DND-41 (cell line): Measurements from ENCODE around the gene GRID1.

Experiments used
- ATAC-seq: fragments of 200-7000 bp; cut with Tn5 transposase; 3 replicates; pipeline ENCODE4 v1.9.1; 2021; ENCODE audit warnings: low read depth; ENCODE audit not compliant: insufficient read depth
- DNase-seq: peaks from one replicate; pipeline ENCODE4 v3.0.0-alpha.2; 2020
- H2AFZ ChIP-seq: 2 replicates; pipeline ENCODE4 v1.6.0; 2012; ENCODE audit warnings: low read depth, low read length
- H3K27ac ChIP-seq: 2 replicates; pipeline ENCODE4 v1.5.1; 2012; ENCODE audit warnings: low read length, inconsistent platforms
- H3K27me3 ChIP-seq: fragments of 200-600 bp; sonication (generic); 2 replicates; pipeline ENCODE4 v1.6.0; 2012; ENCODE audit warnings: low read length, mild to moderate bottlenecking, inconsistent platforms; ENCODE audit not compliant: insufficient read depth, poor library complexity
- H3K36me3 ChIP-seq: 2 replicates; pipeline ENCODE4 v1.5.1; 2012; ENCODE audit warnings: low read length, inconsistent platforms; ENCODE audit not compliant: insufficient read depth
- H3K4me1 ChIP-seq: 2 replicates; pipeline ENCODE4 v1.5.1; 2012; ENCODE audit warnings: mild to moderate bottlenecking, low read length; ENCODE audit not compliant: insufficient read depth
- H3K4me2 ChIP-seq: 2 replicates; pipeline ENCODE4 v1.6.0; 2012; ENCODE audit warnings: mild to moderate bottlenecking, moderate library complexity, low read length, inconsistent platforms; ENCODE audit not compliant: insufficient read depth
- H3K4me3 ChIP-seq, 2 experiments: fragments of 200-600 bp in 1 of 2; shearing (Covaris generic) in 1 of 2; 2 replicates each; pipeline ENCODE4 v1.5.1; 2012 to 2016; ENCODE audit warnings: inconsistent platforms in 2 of 2, low read length in 2 of 2, mild to moderate bottlenecking in 2 of 2, low read depth in 1 of 2, moderate library complexity in 1 of 2
- H3K79me2 ChIP-seq: 2 replicates; pipeline ENCODE4 v1.6.0; 2012; ENCODE audit warnings: low read length, inconsistent platforms; ENCODE audit not compliant: insufficient read depth
- H3K9ac ChIP-seq: 2 replicates; pipeline ENCODE4 v1.6.0; 2012; ENCODE audit warnings: low read depth, mild to moderate bottlenecking, inconsistent platforms, low read length, moderate library complexity
- H3K9me3 ChIP-seq: 2 replicates; pipeline ENCODE4 v1.5.1; 2012; ENCODE audit warnings: low read length, moderate library complexity, mild to moderate bottlenecking, inconsistent platforms; ENCODE audit not compliant: insufficient read depth, severe bottlenecking
- H4K20me1 ChIP-seq: 2 replicates; pipeline ENCODE4 v1.6.0; 2012; ENCODE audit warnings: low read length; ENCODE audit not compliant: insufficient read depth
- EZH2 ChIP-seq: IDR thresholded peaks from 3 replicates; pipeline ENCODE4 v1.6.1; 2012; ENCODE audit warnings: borderline replicate concordance, low read depth, mild to moderate bottlenecking, moderate library complexity, low read length, inconsistent platforms; ENCODE audit not compliant: severe bottlenecking
- TF ChIP-seq, protein P1 (sequence below): IDR thresholded peaks from 2 replicates; pipeline ENCODE4 v1.5.1; 2012; ENCODE audit warnings: borderline replicate concordance, low read length, moderate library complexity, mild to moderate bottlenecking; ENCODE audit not compliant: poor library complexity, severe bottlenecking; ENCODE audit errors: extremely low read depth

Gene GRID1

DNA sequence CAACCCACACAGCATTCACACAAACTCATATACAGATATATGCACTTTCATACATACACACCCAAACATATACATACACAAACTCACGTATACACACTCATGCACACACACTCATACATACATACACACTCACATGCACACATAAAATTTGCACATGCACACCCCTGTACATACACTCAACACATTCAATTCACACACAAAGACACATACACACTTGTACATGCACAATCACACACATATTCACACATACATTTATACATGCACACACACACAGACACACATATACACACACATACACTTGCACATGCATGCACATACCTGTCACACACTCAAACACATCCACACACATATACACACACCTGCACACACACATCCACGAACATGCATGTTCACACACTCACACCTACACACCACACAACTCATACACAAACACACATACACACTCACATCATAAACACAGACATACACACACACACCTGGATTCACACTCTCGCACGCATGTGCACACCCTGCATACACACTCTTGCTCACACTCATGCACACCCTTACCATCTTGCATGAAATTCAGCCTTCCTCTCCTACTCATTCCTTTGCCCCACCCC is 451.2 kb downstream of the GRID1 start:
- Histone ChIP-seq H2AFZ (no peak overlapping the region), H4K20me1 (no peaks in the 10 kb centered on the region), H3K9me3 (no peaks in the 10 kb centered on the region), H3K4me2 (no peak overlapping the region), H3K27ac (no peak overlapping the region), H3K9ac (no peak overlapping the region), H3K79me2 (no peaks in the 10 kb centered on the region), H3K36me3 (no peaks in the 10 kb centered on the region), H3K4me3 (no peak overlapping the region), H3K4me1 (no peaks in the 10 kb centered on the region), H3K27me3 (peaks cover 8% of the 10 kb centered on the region)
- ATAC-seq (no peak), DNase-seq (no peak)
- no peak for TF ChIP-seq EZH2
- TF ChIP-seq, protein P1, sequence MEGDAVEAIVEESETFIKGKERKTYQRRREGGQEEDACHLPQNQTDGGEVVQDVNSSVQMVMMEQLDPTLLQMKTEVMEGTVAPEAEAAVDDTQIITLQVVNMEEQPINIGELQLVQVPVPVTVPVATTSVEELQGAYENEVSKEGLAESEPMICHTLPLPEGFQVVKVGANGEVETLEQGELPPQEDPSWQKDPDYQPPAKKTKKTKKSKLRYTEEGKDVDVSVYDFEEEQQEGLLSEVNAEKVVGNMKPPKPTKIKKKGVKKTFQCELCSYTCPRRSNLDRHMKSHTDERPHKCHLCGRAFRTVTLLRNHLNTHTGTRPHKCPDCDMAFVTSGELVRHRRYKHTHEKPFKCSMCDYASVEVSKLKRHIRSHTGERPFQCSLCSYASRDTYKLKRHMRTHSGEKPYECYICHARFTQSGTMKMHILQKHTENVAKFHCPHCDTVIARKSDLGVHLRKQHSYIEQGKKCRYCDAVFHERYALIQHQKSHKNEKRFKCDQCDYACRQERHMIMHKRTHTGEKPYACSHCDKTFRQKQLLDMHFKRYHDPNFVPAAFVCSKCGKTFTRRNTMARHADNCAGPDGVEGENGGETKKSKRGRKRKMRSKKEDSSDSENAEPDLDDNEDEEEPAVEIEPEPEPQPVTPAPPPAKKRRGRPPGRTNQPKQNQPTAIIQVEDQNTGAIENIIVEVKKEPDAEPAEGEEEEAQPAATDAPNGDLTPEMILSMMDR: no peak

DNA sequence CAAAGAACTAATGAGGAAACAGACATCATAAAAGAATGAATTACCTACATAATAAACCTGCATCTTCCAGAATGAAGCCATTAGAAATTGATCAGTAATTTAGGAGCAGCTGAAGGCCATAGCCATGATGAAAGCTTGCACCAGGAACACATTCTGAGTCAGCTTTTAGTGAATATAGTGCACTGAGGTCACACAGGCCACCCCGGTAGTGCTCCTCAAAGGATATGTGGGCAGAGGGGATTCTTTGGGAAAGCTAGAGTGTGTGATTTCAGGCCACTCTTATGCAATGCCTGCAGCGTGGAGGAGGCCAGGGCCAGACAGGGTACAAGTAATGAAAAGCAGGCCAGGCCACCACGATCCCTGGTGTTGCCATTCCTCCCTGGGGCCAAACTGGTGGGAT is 451.9 kb downstream of the GRID1 start:
- Histone ChIP-seq H3K4me2 (no peak overlapping the region), H3K9ac (no peak overlapping the region), H3K36me3 (no peaks in the 10 kb centered on the region), H3K4me3 (no peak overlapping the region), H3K27me3 (peaks cover 10% of the 10 kb centered on the region), H4K20me1 (no peaks in the 10 kb centered on the region), H3K27ac (no peak overlapping the region), H2AFZ (no peak overlapping the region), H3K4me1 (no peaks in the 10 kb centered on the region), H3K79me2 (no peaks in the 10 kb centered on the region), H3K9me3 (no peaks in the 10 kb centered on the region)
- no peak for ATAC-seq
- no peak for TF ChIP-seq EZH2
- TF ChIP-seq, protein P1: no peak
- DNase-seq: no peak

GRCh38 chr10:85908462-85908861 is 458.1 kb downstream of the GRID1 start:
- DNase-seq (no peak), ATAC-seq (no peak)
- no peaks in the 10 kb centered on the region for H4K20me1 ChIP-seq
- H3K36me3 ChIP-seq: no peaks in the 10 kb centered on the region
- H3K79me2 ChIP-seq: no peaks in the 10 kb centered on the region
- H3K9me3 ChIP-seq: no peaks in the 10 kb centered on the region
- no peak overlapping the region for H3K4me2 ChIP-seq
- H3K27ac ChIP-seq: no peak overlapping the region
- H3K27me3 ChIP-seq: peaks cover 7% of the 10 kb centered on the region
- no peak overlapping the region for H3K9ac ChIP-seq
- no peak overlapping the region for H2AFZ ChIP-seq
- H3K4me3 ChIP-seq: no peak overlapping the region
- no peak for TF ChIP-seq EZH2
- TF ChIP-seq, protein P1: no peak
- H3K4me1 ChIP-seq: no peaks in the 10 kb centered on the region

- H3K4me3 ChIP-seq: no peak overlapping the region
- no peaks in the 10 kb centered on the region for H3K9me3 ChIP-seq
- ATAC-seq (no peak), DNase-seq (no peak)
- H4K20me1 ChIP-seq: no peaks in the 10 kb centered on the region
- TF ChIP-seq EZH2: no peak
- H3K79me2 ChIP-seq: no peaks in the 10 kb centered on the region
- H3K9ac ChIP-seq: no peak overlapping the region
- peaks cover 4% of the 10 kb centered on the region for H3K27me3 ChIP-seq
- no peak overlapping the region for H3K27ac ChIP-seq
- H3K4me2 ChIP-seq: no peak overlapping the region
- no peak overlapping the region for H2AFZ ChIP-seq
- H3K4me1 ChIP-seq: no peaks in the 10 kb centered on the region
- no peaks in the 10 kb centered on the region for H3K36me3 ChIP-seq
Measured at GRCh38 chr10:85902051-85902450, 464.5 kb downstream of the GRID1 start.
